SW 1271 (cell line): ENCODE data around the gene CD247.
A peak's percentile ranks its signal among the peaks of the same experiment; 100 is the strongest.

ENCODE experiments used
- DNase-seq, 2 experiments: peaks; one replicate each; lab custom pipeline; 2025; lab: John Stamatoyannopoulos, UW

The CD247 gene

GRCh38 chr1:167542109-167543032 lies 24.0 kb upstream of the CD247 start:
- DNase-seq = no peak

GRCh38 chr1:167541610-167542009 lies 23.3 kb upstream of the CD247 start:
- no peak for DNase-seq

GRCh38 chr1:167541003-167541402 lies 22.7 kb upstream of the CD247 start:
- no peak for DNase-seq

GRCh38 chr1:167538657-167539056 lies 20.3 kb upstream of the CD247 start:
- no peak for DNase-seq

DNA sequence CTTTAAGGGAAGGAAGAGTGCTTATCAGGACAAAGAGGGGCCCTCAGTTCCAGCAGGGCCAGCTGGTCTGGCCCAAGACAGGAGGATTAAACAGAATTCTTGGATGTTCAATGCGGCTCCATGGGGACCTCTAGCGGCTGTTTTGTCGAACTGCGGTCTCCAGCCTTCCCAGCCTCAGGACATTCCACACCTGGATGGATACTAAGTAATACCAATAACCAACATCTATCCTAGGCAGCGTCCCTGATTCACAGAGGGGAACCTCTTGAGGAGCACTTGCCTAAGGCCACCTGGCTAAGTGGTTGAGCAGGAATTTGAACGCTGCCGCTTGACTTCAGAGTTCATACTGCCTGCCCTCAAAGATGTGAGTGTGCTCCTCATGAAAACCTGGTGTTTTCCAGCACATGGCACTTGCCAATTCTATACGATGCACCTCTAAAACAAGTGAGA lies 15.5 kb upstream of the CD247 start:
- peak in 1 of 2 experiments; percentile 38 for DNase-seq

DNA sequence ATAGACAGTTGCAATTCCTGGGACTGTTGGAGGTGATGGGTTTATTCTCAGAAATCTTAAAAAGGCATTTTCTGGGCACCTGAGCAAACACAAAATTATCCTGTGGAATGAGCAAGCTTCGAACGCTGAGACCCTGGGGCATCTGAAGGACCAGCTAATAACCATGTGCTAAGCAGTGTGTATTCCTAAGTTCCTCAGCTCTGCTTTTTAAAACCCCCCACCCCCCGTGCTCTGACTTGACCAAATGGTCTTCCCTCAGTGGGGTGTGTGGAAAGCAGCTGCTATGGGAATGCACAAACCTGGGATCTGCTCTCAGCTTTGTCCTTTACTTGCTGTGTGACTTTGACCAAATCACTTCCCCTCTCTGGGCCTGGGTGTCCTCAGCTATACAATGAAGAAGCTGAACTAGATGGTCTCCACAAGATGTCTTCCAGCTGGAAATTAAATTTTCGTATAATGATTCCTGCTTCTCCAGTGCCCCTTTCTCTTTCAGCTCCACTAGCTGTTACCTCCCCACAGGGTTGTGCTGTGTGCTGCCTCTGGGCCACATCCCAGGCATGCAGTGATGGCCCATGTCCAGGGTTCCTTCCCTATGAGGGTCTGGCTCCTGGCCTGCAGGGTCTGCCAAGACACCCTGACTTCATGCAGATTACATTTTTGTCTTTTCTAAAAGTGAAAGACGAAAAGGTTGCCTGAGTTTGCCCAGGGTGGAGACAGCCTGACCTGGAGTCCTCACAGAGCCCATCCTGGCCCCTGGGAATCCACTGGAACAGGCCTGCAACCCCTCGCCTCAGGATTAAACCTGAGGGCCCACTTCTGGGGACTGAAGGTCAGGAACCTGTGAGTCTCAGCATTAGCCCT lies 14.9 kb upstream of the CD247 start:
- DNase-seq = no peak

DNA sequence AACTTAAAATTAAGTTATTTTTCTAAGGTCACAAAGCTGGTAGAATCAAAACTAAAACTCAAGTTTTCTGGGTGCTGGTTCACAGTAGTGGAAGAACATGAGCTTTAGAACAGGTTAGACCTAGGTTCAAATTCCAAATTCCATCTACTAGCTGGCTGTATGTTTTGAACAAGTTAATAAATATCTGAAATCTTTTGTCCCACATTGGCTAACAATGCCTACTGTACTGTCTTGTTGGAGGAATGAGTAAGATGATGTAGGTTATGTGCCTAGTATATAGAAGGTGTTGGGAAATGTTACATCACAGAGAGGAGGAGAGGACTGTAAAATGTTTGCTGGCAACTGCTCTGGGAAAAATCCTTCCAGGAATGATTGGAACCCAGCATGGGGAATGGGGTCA lies 14.0 kb upstream of the CD247 start:
- no peak for DNase-seq

- no peak for DNase-seq
These were observed 11.6 kb upstream of the CD247 start for GRCh38 chr1:167529829-167530474.

GRCh38 chr1:167528057-167528728 lies 9.9 kb upstream of the CD247 start:
- no peak for DNase-seq

DNA sequence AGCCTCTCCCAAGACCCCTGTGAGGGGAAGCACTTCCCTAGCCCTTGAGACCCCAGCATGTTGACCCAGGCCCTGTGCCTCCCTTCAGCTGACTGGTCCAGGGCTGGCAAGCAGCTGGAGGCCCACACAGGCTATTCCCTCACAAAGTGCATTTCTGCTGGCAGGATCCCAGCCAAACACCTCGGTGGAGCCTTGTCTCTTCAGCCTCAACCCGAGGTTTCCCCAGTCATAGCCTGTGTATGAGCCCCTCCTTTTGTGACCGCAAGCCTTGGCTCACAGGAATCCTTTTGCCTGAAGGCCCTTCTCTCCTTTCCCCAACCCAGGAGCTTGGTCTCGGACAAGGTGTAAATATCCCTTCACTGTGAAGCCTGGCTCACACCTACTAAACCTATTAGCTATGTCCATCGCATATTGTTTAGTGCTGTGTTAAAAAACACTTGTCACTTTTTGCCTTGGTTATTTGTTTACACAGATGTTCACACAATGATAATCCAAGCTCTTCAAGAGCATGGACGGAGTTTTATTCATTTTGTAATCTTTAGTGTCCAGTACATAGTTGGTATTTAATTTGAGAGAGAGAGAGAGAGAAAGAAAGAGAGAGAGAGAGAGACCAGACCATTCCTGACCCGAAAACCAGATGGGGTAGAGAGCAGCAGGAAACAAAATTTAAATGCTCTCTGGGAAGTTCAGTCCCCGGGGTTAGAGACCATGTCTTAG lies 8.5 kb upstream of the CD247 start:
- DNase-seq = no peak

- DNase-seq = no peak
These were observed 6.3 kb upstream of the CD247 start for GRCh38 chr1:167524651-167525050.

DNA sequence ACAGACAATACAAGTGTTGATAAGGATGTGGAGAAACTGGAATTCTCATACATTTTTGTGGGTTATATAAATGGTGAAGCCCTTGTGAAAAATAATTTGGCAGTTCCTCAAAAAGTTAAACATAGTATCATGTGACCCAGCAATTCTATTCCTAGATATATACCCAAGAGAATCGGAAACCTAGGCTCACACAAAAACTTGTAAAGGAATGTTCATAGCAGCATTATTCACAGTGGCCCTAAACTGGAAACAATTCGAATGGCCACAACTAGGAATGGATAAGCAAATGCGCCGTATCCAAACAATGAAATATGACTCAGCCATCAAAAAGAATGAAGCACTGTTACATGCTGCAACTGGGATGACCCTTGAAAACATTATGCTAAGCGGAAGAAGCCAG lies 3.9 kb upstream of the CD247 start:
- DNase-seq = no peak

- no peak for DNase-seq
These were observed 2.4 kb upstream of the CD247 start for GRCh38 chr1:167520711-167521206.

DNA sequence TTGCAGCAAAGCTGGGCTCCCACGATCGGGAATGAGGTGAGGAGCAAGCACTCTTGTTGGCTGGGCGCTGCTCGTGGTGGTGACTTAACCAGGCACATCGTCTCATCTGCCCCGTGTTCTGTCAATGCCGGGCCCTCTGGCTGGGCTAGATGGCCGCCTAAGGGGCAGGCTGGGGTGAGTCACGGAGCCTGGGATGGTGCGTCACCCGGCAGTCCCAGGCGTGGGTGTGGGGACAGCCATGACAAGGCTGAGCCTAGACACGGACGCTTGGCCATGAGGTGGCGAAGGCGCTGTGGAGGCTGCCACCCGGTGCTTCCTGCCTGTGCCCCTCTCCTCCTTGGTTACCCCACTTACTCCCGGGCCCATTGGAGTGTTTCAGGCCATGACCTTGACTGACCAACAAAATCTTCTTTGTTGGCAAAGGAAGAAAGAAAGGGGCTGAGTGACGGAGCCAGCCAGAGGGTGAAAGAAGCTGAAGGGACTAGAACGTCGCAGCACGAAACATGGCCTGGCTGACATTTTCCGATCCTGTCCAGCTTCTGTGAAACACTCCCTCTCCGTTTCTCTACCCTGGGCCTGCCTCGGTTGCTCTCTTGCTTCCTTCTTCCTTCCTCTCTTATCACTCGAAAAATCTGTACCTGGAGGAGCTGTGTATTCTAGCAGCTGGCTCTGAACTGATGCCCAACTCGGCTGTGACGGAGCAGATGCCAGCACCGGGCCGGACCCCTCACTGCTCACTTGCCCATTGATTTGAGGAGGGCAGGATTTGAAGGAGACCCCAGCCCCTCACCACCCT lies 596 bp downstream of the CD247 start:
- no peak for DNase-seq

- no peak for DNase-seq
These were observed 1.6 kb downstream of the CD247 start for GRCh38 chr1:167516404-167517388.

- no peak for DNase-seq
These were observed 2.4 kb downstream of the CD247 start for GRCh38 chr1:167515893-167516321.

GRCh38 chr1:167515461-167515860 lies 2.9 kb downstream of the CD247 start:
- DNase-seq = no peak

GRCh38 chr1:167514288-167514687 lies 4.0 kb downstream of the CD247 start:
- DNase-seq = no peak
